K562 (cell line): ENCODE data around the gene PSMC6. TPM values are rescaled to one million over a fixed set of nuclear protein-coding genes. Genes with fewer than 3 reads are reported as not detected.

ENCODE experiments used
- ATF7 ChIP-seq: fragments of 450-650 bp; IDR thresholded peaks from 2 replicates; pipeline ENCODE4 v1.7.1; 2014; ENCODE audit warnings: mild to moderate bottlenecking, moderate library complexity
- CXXC5 ChIP-seq: fragments of 250-450 bp; sonication (Bioruptor Pico); IDR thresholded peaks from 2 replicates; pipeline ENCODE4 v1.8.0; 2022; ENCODE audit warnings: inconsistent platforms, mild to moderate bottlenecking, moderate library complexity
- KDM1A ChIP-seq, 2 experiments: fragments of 450-650 bp; IDR thresholded peaks; 2 replicates each; pipeline ENCODE4 v1.6.1; 2016; ENCODE audit warnings: mild to moderate bottlenecking in 2 of 2
- KDM5B ChIP-seq: fragments of 200-600 bp; sonication (generic); IDR thresholded peaks from 2 replicates; pipeline ENCODE4 v1.6.1; 2012; ENCODE audit warnings: low read depth, mild to moderate bottlenecking, moderate library complexity, low read length, control low read depth, inconsistent platforms; ENCODE audit not compliant: insufficient replicate concordance
- LEF1 ChIP-seq: fragments of 450-650 bp; IDR thresholded peaks from 2 replicates; pipeline ENCODE4 v1.6.1; 2016; ENCODE audit warnings: mild to moderate bottlenecking
- NRF1 ChIP-seq, 2 experiments: fragments of 450-650 bp; IDR thresholded peaks in 1 of 2; conservative IDR thresholded peaks in 1 of 2; 2 replicates each; pipeline ENCODE4 v1.6.1; 2014; ENCODE audit warnings: mild to moderate bottlenecking in 2 of 2
- PBX2 ChIP-seq, 2 experiments: IDR thresholded peaks in 1 of 2; conservative IDR thresholded peaks in 1 of 2; 2 replicates each; pipeline ENCODE4 v1.6.1; 2016; ENCODE audit warnings: low read depth in 2 of 2, mild to moderate bottlenecking in 1 of 2, missing compliant biosample characterization in 1 of 2, missing genetic modification characterization in 1 of 2, moderate library complexity in 1 of 2
- PTRF ChIP-seq: fragments of 450-650 bp; IDR thresholded peaks from 2 replicates; pipeline ENCODE4 v1.6.1; 2016; ENCODE audit warnings: mild to moderate bottlenecking, missing genetic modification characterization, missing compliant biosample characterization
- RB1 ChIP-seq: fragments of 450-650 bp; IDR thresholded peaks from 2 replicates; pipeline ENCODE4 v1.6.1; 2017; ENCODE audit warnings: low read depth, mild to moderate bottlenecking
- RBM22 ChIP-seq: fragments of 200-400 bp; formaldehyde crosslinking; IDR thresholded peaks from 2 replicates; pipeline ENCODE4 v1.6.1; 2018; ENCODE audit warnings: low read length, low read depth; ENCODE audit not compliant: poor library complexity, severe bottlenecking
- RBM25 ChIP-seq: fragments of 200-400 bp; formaldehyde crosslinking; IDR thresholded peaks from 2 replicates; pipeline ENCODE4 v1.6.1; 2018; ENCODE audit warnings: low read length, low read depth, moderate library complexity; ENCODE audit not compliant: severe bottlenecking
- RREB1 ChIP-seq: fragments of 250-450 bp; sonication (Bioruptor Pico); IDR thresholded peaks from 2 replicates; pipeline ENCODE4 v1.4.0; 2020
- SMAD2 ChIP-seq: fragments of 150-350 bp; IDR thresholded peaks from 2 replicates; pipeline ENCODE4 v1.6.1; 2014; ENCODE audit warnings: low read depth, mild to moderate bottlenecking, low read length
- SNIP1 ChIP-seq: fragments of 450-650 bp; IDR thresholded peaks from 2 replicates; pipeline ENCODE4 v1.7.1; 2017; ENCODE audit warnings: low read depth, mild to moderate bottlenecking
- ZNF239 ChIP-seq: fragments of 250-450 bp; sonication (Bioruptor Pico); IDR thresholded peaks from 2 replicates; pipeline ENCODE4 v1.4.0; 2020; ENCODE audit warnings: mild to moderate bottlenecking
- ZNF551 ChIP-seq: fragments of 250-450 bp; sonication (Bioruptor Pico); IDR thresholded peaks from 2 replicates; pipeline ENCODE4 v1.5.0; 2021; ENCODE audit warnings: mild to moderate bottlenecking, moderate library complexity
- polyA plus RNA-seq, 8 experiments: library from polyadenylated mRNA; depleted of rRNA in 4 of 8; stranded (reverse) in 5 of 8; unstranded in 3 of 8; fragments of >200 nt; fragmentation: Nextera tagmentation in 2 of 8; fragmentation: Illumina TruSeq in 1 of 8; extraction: Ambion mirVana in 2 of 8; extraction: Trizol in 1 of 8; gene quantifications; 2 replicates each; pipeline versions ENCODE4 v1.2.1 to v1.2.3, GENCODE V29; 2011 to 2014; ENCODE audit warnings: inconsistent platforms in 1 of 8, missing spikeins in 1 of 8
- total RNA-seq, 7 experiments: library from RNA; depleted of rRNA in 6 of 7; stranded (reverse); fragments of >200 nt in 6 of 7; fragmentation: Illumina TruSeq in 2 of 7; extraction: Trizol in 2 of 7; gene quantifications; 2 replicates each; pipeline versions ENCODE4 v1.2.1 to v1.2.3, GENCODE V29; 2011 to 2021; ENCODE audit warnings: low replicate concordance in 1 of 7

The PSMC6 gene
- total and polyA plus RNA-seq, 9 of the 15 experiments (the other 6 are each of a cell fraction or from before 2014, with no cell fraction given), result 91.4 to 224 (median 182) TPM

DNA sequence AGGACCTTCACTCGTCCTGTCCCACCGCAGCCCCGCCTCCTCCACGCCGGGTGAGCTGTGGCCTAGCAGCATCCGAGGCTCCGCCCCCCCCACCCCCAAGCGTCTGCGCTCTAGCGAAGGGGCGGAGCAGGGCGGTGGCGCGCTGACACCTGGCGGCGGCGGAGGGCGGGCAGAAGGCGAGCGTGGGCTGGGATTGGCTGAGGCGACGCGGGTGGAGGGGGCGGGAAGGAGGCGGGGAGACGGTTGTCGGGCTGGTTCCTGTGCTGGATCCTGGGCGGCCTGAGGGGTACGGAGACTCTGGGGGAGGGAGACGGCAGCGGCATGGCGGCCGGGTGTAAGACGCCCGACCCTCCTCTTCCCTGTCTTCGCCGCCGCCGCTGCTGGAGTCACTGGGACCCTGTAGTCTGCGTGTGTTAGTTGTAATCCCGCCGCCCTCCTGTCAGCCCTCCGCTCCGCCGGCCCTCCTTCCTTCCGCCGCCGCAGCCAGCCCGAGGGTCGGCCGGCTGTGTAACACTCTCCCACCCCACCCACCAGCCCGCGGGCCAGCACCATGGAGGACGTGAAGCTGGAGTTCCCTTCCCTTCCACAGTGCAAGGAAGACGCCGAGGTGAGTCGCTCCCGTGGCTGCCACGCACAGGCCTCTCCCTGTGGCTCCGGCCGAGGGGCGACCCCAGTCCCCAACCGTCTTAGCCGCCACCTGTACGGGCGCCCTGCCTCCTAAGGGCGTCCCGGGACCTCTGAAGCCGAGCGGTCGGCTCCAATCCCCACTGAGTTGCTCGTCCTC lies 23.1 kb downstream of the PSMC6 start, which contains the start of gene STYX (continued):
- TF ChIP-seq RREB1 (no peak), ATF7 (0 out of 2 replicates have a peak, but pooled peaks have one; percentile 47), KDM1A (IDR thresholded peaks at IDR 0.05) (no peak), LEF1 (no peak), SMAD2 (no peak), PTRF (tag) (no peak), NRF1 (conservative IDR thresholded peaks at IDR 0.05 in 1 of 2, IDR thresholded peaks at IDR 0.05 in 1 of 2) (peak; percentile 89 to 91), SNIP1 (no peak), RB1 (0 out of 2 replicates have a peak, but pooled peaks have one; percentile 39), ZNF551 (CRISPR knock-in tag) (no peak), CXXC5 (peak; percentile 55), KDM5B (peak; percentile 62), PBX2 (CRISPR knock-in tag; IDR thresholded peaks at IDR 0.05; ENCODE audit: low read depth) (no peak), PBX2 (tag; conservative IDR thresholded peaks at IDR 0.05; ENCODE audit: low read depth) (no peak), RBM22 (no peak), ZNF239 (no peak), RBM25 (peak; percentile 35)
